Caco-2 (cell line): ENCODE results near the gene CRYGB. TPM values are rescaled to one million over a fixed set of nuclear protein-coding genes. Genes with fewer than 3 reads are reported as not detected.
A peak's percentile ranks its signal among the peaks of the same experiment; 100 is the strongest.
"Not testable (repeated sequence)": the region's sequence is repeated elsewhere in the genome, so short reads cannot be mapped to it uniquely, and the experiment has no call there.

Experiments used
- BruUV-seq: library from RNA; stranded (reverse); fragments of 400-500 nt; replicated peaks from 2 replicates; lab custom pipeline; 2021; lab: Mats Ljungman, UMichigan
- CTCF ChIA-PET: fragments of 300-600 bp; sonication (Branson Sonifier 250); formaldehyde crosslinking; loops from one replicate; lab custom pipeline; 2022; ENCODE audit warnings: antibody characterized with exemption; lab: Charles Lee
- POLR2A ChIA-PET: fragments of 300-600 bp; sonication (Branson Sonifier 250); formaldehyde crosslinking; loops from one replicate; lab custom pipeline; 2022; ENCODE audit warnings: antibody characterized with exemption; lab: Charles Lee
- DNase-seq, 2 experiments: peaks; one replicate each; pipeline versions ENCODE4 v3.0.0 to v3.0.0-alpha.2; 2020 to 2022
- H3K27me3 ChIP-seq: replicated peaks from 2 replicates; pipeline ENCODE4 v1.6.0; 2011; ENCODE audit warnings: low read length; ENCODE audit not compliant: control insufficient read depth, insufficient read depth
- H3K36me3 ChIP-seq: 2 replicates; pipeline ENCODE4 v1.5.1; 2011; ENCODE audit warnings: low read length; ENCODE audit not compliant: control insufficient read depth, insufficient read depth
- H3K4me1 ChIP-seq: fragments of 250-450 bp; sonication (Bioruptor Pico); 2 replicates; pipeline ENCODE4 v1.5.1; 2020; ENCODE audit warnings: mild to moderate bottlenecking
- H3K4me3 ChIP-seq: 2 replicates; pipeline ENCODE4 v1.5.1; 2011; ENCODE audit warnings: low read depth, mild to moderate bottlenecking, control low read depth, low read length
- H3K9me3 ChIP-seq: fragments of 250-450 bp; sonication (Bioruptor Pico); 2 replicates; pipeline ENCODE4 v1.5.1; 2020; ENCODE audit warnings: mild to moderate bottlenecking, moderate library complexity
- H3K27ac Mint-ChIP-seq: one replicate; pipeline ENCODE4 v1.8.0; 2022; ENCODE audit warnings: mixed read lengths; ENCODE audit not compliant: unreplicated experiment
- H3K27me3 Mint-ChIP-seq: one replicate; pipeline ENCODE4 v1.8.0; 2022; ENCODE audit warnings: mixed read lengths; ENCODE audit not compliant: insufficient read depth, unreplicated experiment
- H3K36me3 Mint-ChIP-seq: one replicate; pipeline ENCODE4 v1.8.0; 2022; ENCODE audit warnings: mild to moderate bottlenecking, mixed read lengths; ENCODE audit not compliant: insufficient read depth, unreplicated experiment
- H3K4me1 Mint-ChIP-seq: one replicate; pipeline ENCODE4 v1.8.0; 2022; ENCODE audit warnings: low read depth, mixed read lengths; ENCODE audit not compliant: unreplicated experiment
- H3K4me3 Mint-ChIP-seq: one replicate; pipeline ENCODE4 v1.8.0; 2022; ENCODE audit warnings: mild to moderate bottlenecking, moderate library complexity, mixed read lengths; ENCODE audit not compliant: unreplicated experiment
- H3K9me3 Mint-ChIP-seq: one replicate; pipeline ENCODE4 v1.8.0; 2022; ENCODE audit warnings: mixed read lengths; ENCODE audit not compliant: unreplicated experiment
- CTCF ChIP-seq, 2 experiments: fragments of 200-600 bp in 1 of 2; IDR thresholded peaks; 1 replicate in 1 of 2; 2 replicates in 1 of 2; pipeline versions ENCODE4 v1.5.1 to v1.8.0; 2011 to 2022; ENCODE audit warnings: antibody characterized with exemption in 1 of 2, control low read depth in 1 of 2, inconsistent platforms in 1 of 2, low read depth in 1 of 2, low read length in 1 of 2, mild to moderate bottlenecking in 1 of 2, moderate library complexity in 1 of 2; ENCODE audit not compliant: insufficient read depth in 1 of 2, severe bottlenecking in 1 of 2, unreplicated experiment in 1 of 2
- intact Hi-C: fragments of 100-400 bp; cut with micrococcal nuclease; formaldehyde crosslinking; loops from one replicate; pipeline ENCODE4 v1.10.0; 2022; ENCODE audit not compliant: unreplicated experiment
- total RNA-seq: library from RNA; stranded (reverse); gene quantifications from 2 replicates; pipeline ENCODE4 v1.2.3, GENCODE V29; 2022

Gene CRYGB
- total RNA-seq, 1 experiment from 2014 or later: not detected

- Mint-ChIP-seq H3K9me3 (no peaks in the 10 kb centered on the region), H3K27ac (peak overlapping the region; percentile 23), H3K4me3 (no peak overlapping the region), H3K36me3 (no peaks in the 10 kb centered on the region), H3K4me1 (peaks cover 14% of the 10 kb centered on the region), H3K27me3 (no peaks in the 10 kb centered on the region)
- H3K4me1 ChIP-seq: no peaks in the 10 kb centered on the region
- TF ChIP-seq CTCF (IDR thresholded peaks at IDR 0.05; ENCODE audit: insufficient read depth in 1 of 2, low read depth in 1 of 2, low read length in 1 of 2, severe bottlenecking in 1 of 2, unreplicated experiment in 1 of 2): peak; percentile 58 to 69
- no peak overlapping the region for H3K4me3 ChIP-seq
- no TSS peak for BruUV-seq
- H3K9me3 ChIP-seq: no peaks in the 10 kb centered on the region
- intact Hi-C loops: loop anchor here (1.0 to 2.0 kb wide), 4 partner anchors 15 to 153 kb away; partner anchors contain the start of gene IDH1
- ChIA-PET CTCF (interaction anchor here (0.6 to 1.7 kb wide), 19 partner anchors 11 to 418 kb away, joined by 3 to 32 read pairs (median 4); partner anchors contain the start of genes FZD5, IDH1 and PIKFYVE), POLR2A (interaction anchor here (0.7 to 1.0 kb wide), 2 partner anchors 28 to 152 kb away, joined by 3 to 4 read pairs; no protein-coding TSS in a partner anchor)
- peak in 1 of 2 experiments; percentile 50 for DNase-seq
- H3K27me3 ChIP-seq: no peaks in the 10 kb centered on the region
- H3K36me3 ChIP-seq: no peaks in the 10 kb centered on the region
Measured at GRCh38 chr2:208101716-208102631, 44.0 kb downstream of the CRYGB start.

GRCh38 chr2:208099682-208100470 lies 46.1 kb downstream of the CRYGB start:
- CTCF ChIA-PET: interaction anchor here (1.0 kb wide), 1 partner anchor 155 kb away, joined by 3 read pairs; the partner anchor contains the start of gene IDH1
- intact Hi-C loops: no loop called here
- H3K4me3 ChIP-seq: no peak overlapping the region

GRCh38 chr2:208098701-208099100 lies 47.3 kb downstream of the CRYGB start:
- H3K27me3 Mint-ChIP-seq, CTCF ChIA-PET, H3K27me3 ChIP-seq, H3K9me3 Mint-ChIP-seq, H3K36me3 ChIP-seq, H3K4me3 Mint-ChIP-seq, BruUV-seq, H3K4me3 ChIP-seq, intact Hi-C loops, H3K27ac Mint-ChIP-seq, H3K9me3 ChIP-seq, POLR2A ChIA-PET, H3K4me1 ChIP-seq, DNase-seq, H3K36me3 Mint-ChIP-seq: not testable (repeated sequence)
- H3K4me1 Mint-ChIP-seq: peaks cover 14% of the 10 kb centered on the region

More at GRCh38 chr2:208099682-208100470, 46.1 kb downstream of the CRYGB start:
- Histone ChIP-seq H3K36me3 (no peaks in the 10 kb centered on the region), H3K9me3 (no peaks in the 10 kb centered on the region), H3K4me1 (no peaks in the 10 kb centered on the region), H3K27me3 (no peaks in the 10 kb centered on the region)
- POLR2A ChIA-PET: no interaction called here
- TF ChIP-seq CTCF (IDR thresholded peaks at IDR 0.05; ENCODE audit: insufficient read depth in 1 of 2, low read depth in 1 of 2, low read length in 1 of 2, severe bottlenecking in 1 of 2, unreplicated experiment in 1 of 2): no peak
- BruUV-seq: no TSS peak
- Mint-ChIP-seq H3K4me1 (peaks cover 14% of the 10 kb centered on the region), H3K9me3 (no peaks in the 10 kb centered on the region), H3K4me3 (no peak overlapping the region), H3K27ac (no peak overlapping the region), H3K36me3 (no peaks in the 10 kb centered on the region), H3K27me3 (no peaks in the 10 kb centered on the region)
- no peak for DNase-seq
